ENCODE data around the gene TEX2.
A peak's percentile ranks its signal among the peaks of the same experiment; 100 is the strongest.

Gene TEX2

GRCh38 chr17:64146418-64147109 lies 116.5 kb downstream of the TEX2 start:
- Histone ChIP-seq H3K4me3 (replicated peaks; ENCODE audit: insufficient read depth, low read length) (peak overlapping the region; percentile 74), H3K27ac (replicated peaks) (peak overlapping the region; percentile 94), H3K27me3 (ENCODE audit: insufficient read depth, poor library complexity, severe bottlenecking) (no peaks in the 10 kb centered on the region)
- DNase-seq (ENCODE audit: low read depth in 1 of 2, low spot score in 1 of 2) = peak in 1 of 2 experiments; percentile 54
- TF ChIP-seq POLR2AphosphoS5 (IDR thresholded peaks at IDR 0.05; ENCODE audit: low read depth) (peak; percentile 94), GABPA (IDR thresholded peaks at IDR 0.05; ENCODE audit: low read depth) (no peak), SPI1 (IDR thresholded peaks at IDR 0.05; ENCODE audit: borderline replicate concordance, low read depth) (no peak), CTCF (IDR thresholded peaks at IDR 0.05; ENCODE audit: insufficient read depth, low read length) (no peak)

GRCh38 chr17:64145751-64146417 lies 117.2 kb downstream of the TEX2 start:
- Histone ChIP-seq H3K27me3 (ENCODE audit: insufficient read depth, poor library complexity, severe bottlenecking) (no peaks in the 10 kb centered on the region), H3K27ac (replicated peaks) (peak overlapping the region; percentile 94), H3K4me3 (replicated peaks; ENCODE audit: insufficient read depth, low read length) (peak overlapping the region; percentile 74)
- TF ChIP-seq CTCF (IDR thresholded peaks at IDR 0.05; ENCODE audit: insufficient read depth, low read length) (no peak), REST (IDR thresholded peaks at IDR 0.05; ENCODE audit: insufficient replicate concordance, low read depth) (peak; percentile 77), GABPA (IDR thresholded peaks at IDR 0.05; ENCODE audit: low read depth) (no peak), POLR2AphosphoS5 (IDR thresholded peaks at IDR 0.05; ENCODE audit: low read depth) (peak; percentile 99), SPI1 (IDR thresholded peaks at IDR 0.05; ENCODE audit: borderline replicate concordance, low read depth) (no peak)
- DNase-seq (ENCODE audit: low read depth in 1 of 2, low spot score in 1 of 2) = peak; percentile 99 to 100

GRCh38 chr17:64145375-64145750 lies 117.7 kb downstream of the TEX2 start:
- H3K27ac ChIP-seq (replicated peaks) = no peak overlapping the region
- no peak for DNase-seq (ENCODE audit: low read depth in 1 of 2, low spot score in 1 of 2)
- peak overlapping the region; percentile 74 for H3K4me3 ChIP-seq (replicated peaks; ENCODE audit: insufficient read depth, low read length)
- no peaks in the 10 kb centered on the region for H3K27me3 ChIP-seq (ENCODE audit: insufficient read depth, poor library complexity, severe bottlenecking)
- TF ChIP-seq CTCF (IDR thresholded peaks at IDR 0.05; ENCODE audit: insufficient read depth, low read length) (no peak), SPI1 (IDR thresholded peaks at IDR 0.05; ENCODE audit: borderline replicate concordance, low read depth) (no peak), REST (IDR thresholded peaks at IDR 0.05; ENCODE audit: insufficient replicate concordance, low read depth) (no peak), GABPA (IDR thresholded peaks at IDR 0.05; ENCODE audit: low read depth) (no peak), POLR2AphosphoS5 (IDR thresholded peaks at IDR 0.05; ENCODE audit: low read depth) (no peak)

Data from HL-60 (cell line).